OCI-LY1 (cell line): Measurements from ENCODE around the gene LDAF1.

Source experiments
- CTCF ChIP-seq: fragments of 200-600 bp; sonication (generic), shearing (Covaris generic); IDR thresholded peaks from 2 replicates; pipeline ENCODE4 v1.5.1; 2017; ENCODE audit warnings: mild to moderate bottlenecking, antibody characterized with exemption, low read length, moderate library complexity, mixed read lengths
- EZH2 ChIP-seq: fragments of 200-600 bp; sonication (generic), shearing (Covaris generic); IDR thresholded peaks from 2 replicates; pipeline ENCODE4 v1.8.0; 2017; ENCODE audit warnings: borderline replicate concordance, mixed run types, mild to moderate bottlenecking, antibody characterized with exemption, low read length, moderate library complexity, mixed read lengths

GRCh38 chr16:21125191-21125590 lies 33.3 kb upstream of the LDAF1 start:
- TF ChIP-seq EZH2, result no peak
- no peak for TF ChIP-seq CTCF
